PC-3 (cell line): ENCODE results near the gene SEMA3B. TPM values are rescaled to one million over a fixed set of nuclear protein-coding genes. Genes with fewer than 3 reads are reported as not detected.

Source experiments
- ATAC-seq: fragments of 200-7000 bp; cut with Tn5 transposase; 2 replicates; pipeline ENCODE4 v1.9.1; 2020; ENCODE audit warnings: mild to moderate bottlenecking, moderate library complexity
- BruUV-seq: library from RNA; stranded (reverse); fragments of 400-500 nt; replicated peaks from 2 replicates; lab custom pipeline; 2021; lab: Mats Ljungman, UMichigan
- CTCF ChIA-PET: fragments of 300-600 bp; sonication (Branson Sonifier 250); formaldehyde crosslinking; loops from one replicate; lab custom pipeline; 2022; ENCODE audit warnings: antibody characterized with exemption; lab: Charles Lee
- POLR2A ChIA-PET: fragments of 300-600 bp; sonication (Branson Sonifier 250); formaldehyde crosslinking; loops from one replicate; lab custom pipeline; 2022; ENCODE audit warnings: antibody characterized with exemption; ENCODE audit not compliant: unreplicated experiment; lab: Charles Lee
- DNase-seq: peaks from one replicate; pipeline ENCODE4 v3.0.0-alpha.2; 2015
- H2AFZ ChIP-seq: fragments of 300-600 bp; sonication (generic); 2 replicates; pipeline ENCODE4 v1.6.0; 2016; ENCODE audit warnings: antibody characterized with exemption, low read length
- H3F3A ChIP-seq: fragments of 300-600 bp; sonication (generic); one replicate; pipeline ENCODE4 v1.6.0; 2017; ENCODE audit warnings: antibody characterized with exemption, low read length, control low read depth, mild to moderate bottlenecking; ENCODE audit not compliant: unreplicated experiment
- H3K27ac ChIP-seq: fragments of 300-600 bp; sonication (generic); 2 replicates; pipeline ENCODE4 v1.5.1; 2016; ENCODE audit warnings: mild to moderate bottlenecking, low read length
- H3K27me3 ChIP-seq: fragments of 300-600 bp; sonication (generic); 2 replicates; pipeline ENCODE4 v1.6.1; 2016; ENCODE audit warnings: low read length, mixed read lengths
- H3K36me3 ChIP-seq: fragments of 300-600 bp; sonication (generic); 2 replicates; pipeline ENCODE4 v1.6.1; 2016; ENCODE audit warnings: low read depth, mixed run types, low read length, mixed read lengths
- H3K4me1 ChIP-seq: fragments of 300-600 bp; sonication (generic); 2 replicates; pipeline ENCODE4 v1.5.1; 2016; ENCODE audit warnings: low read length; ENCODE audit not compliant: insufficient read depth
- H3K4me2 ChIP-seq: fragments of 300-600 bp; sonication (generic); 2 replicates; pipeline ENCODE4 v1.6.0; 2016; ENCODE audit warnings: low read length
- H3K4me3 ChIP-seq: fragments of 300-600 bp; sonication (generic); 2 replicates; pipeline ENCODE4 v1.5.1; 2016; ENCODE audit warnings: mild to moderate bottlenecking, low read length, mixed read lengths
- H3K79me2 ChIP-seq: fragments of 300-600 bp; sonication (generic); 2 replicates; pipeline ENCODE4 v1.6.1; 2017; ENCODE audit warnings: low read length, mixed read lengths
- H3K9ac ChIP-seq: fragments of 300-600 bp; sonication (generic); 2 replicates; pipeline ENCODE4 v1.6.0; 2016; ENCODE audit warnings: mild to moderate bottlenecking, low read length
- H3K9me2 ChIP-seq: fragments of 300-600 bp; sonication (generic); replicated peaks from 2 replicates; pipeline ENCODE4 v1.6.1; 2016; ENCODE audit warnings: mixed run types, low read length, mixed read lengths
- H3K9me3 ChIP-seq: fragments of 300-600 bp; sonication (generic); 2 replicates; pipeline ENCODE4 v1.6.1; 2016; ENCODE audit warnings: low read length, mixed read lengths
- H4K20me1 ChIP-seq: fragments of 300-600 bp; sonication (generic); 2 replicates; pipeline ENCODE4 v1.6.1; 2016; ENCODE audit warnings: low read length, mixed read lengths
- CTCF ChIP-seq: fragments of 300-600 bp; sonication (generic); conservative IDR thresholded peaks from 2 replicates; pipeline ENCODE4 v1.5.1; 2017; ENCODE audit warnings: antibody characterized with exemption, low read depth, mild to moderate bottlenecking, low read length
- EZH2 ChIP-seq: fragments of 300-600 bp; sonication (generic); IDR thresholded peaks from one replicate; pipeline ENCODE4 v1.6.1; 2017; ENCODE audit warnings: antibody characterized with exemption, mild to moderate bottlenecking, low read length; ENCODE audit not compliant: unreplicated experiment
- EZH2phosphoT487 ChIP-seq: fragments of 300-600 bp; sonication (generic); IDR thresholded peaks from 2 replicates; pipeline ENCODE4 v1.6.1; 2018; ENCODE audit warnings: mild to moderate bottlenecking, antibody characterized with exemption, low read length, borderline replicate concordance
- intact Hi-C: fragments of 100-400 bp; cut with micrococcal nuclease; formaldehyde crosslinking; loops from 2 replicates; pipeline ENCODE4 v1.9.0; 2023
- total RNA-seq: library from RNA; depleted of rRNA; stranded (reverse); fragments of >200 nt; gene quantifications from 2 replicates; pipeline ENCODE4 v1.2.3, GENCODE V29; 2014

SEMA3B gene
- total RNA-seq, 1 experiment from 2014 or later = 40.1 TPM

GRCh38 chr3:50241713-50242380, 27.1 kb upstream of the SEMA3B start:
- peaks cover 37% of the 10 kb centered on the region for H4K20me1 ChIP-seq
- no peaks in the 10 kb centered on the region for H3K9me2 ChIP-seq
- no peak overlapping the region for H3K4me2 ChIP-seq
- intact Hi-C loops = no loop called here
- POLR2A ChIA-PET = no interaction called here
- peaks cover 92% of the 10 kb centered on the region for H3K79me2 ChIP-seq
- no peak overlapping the region for H3K9ac ChIP-seq
- no peak for TF ChIP-seq CTCF
- no peak for TF ChIP-seq EZH2
- TF ChIP-seq EZH2phosphoT487 = no peak
- H3K4me1 ChIP-seq = peaks cover 31% of the 10 kb centered on the region
- H3F3A ChIP-seq = peaks cover 6% of the 10 kb centered on the region
- CTCF ChIA-PET = no interaction called here
- no peak for ATAC-seq
- H3K9me3 ChIP-seq = no peaks in the 10 kb centered on the region
- DNase-seq = no peak
- H3K27ac ChIP-seq = no peak overlapping the region
- H3K4me3 ChIP-seq = no peak overlapping the region
- BruUV-seq = no TSS peak
- no peaks in the 10 kb centered on the region for H3K27me3 ChIP-seq
- peaks cover 10% of the 10 kb centered on the region; the same call in 1 of the 2 replicates for H3K36me3 ChIP-seq
- no peak overlapping the region for H2AFZ ChIP-seq

- no peaks in the 10 kb centered on the region for H3K27me3 ChIP-seq
- ChIA-PET POLR2A (no interaction called here), CTCF (no interaction called here)
- no peak overlapping the region for H2AFZ ChIP-seq
- H3K4me3 ChIP-seq = no peak overlapping the region
- ATAC-seq = no peak
- H3F3A ChIP-seq = peaks cover 10% of the 10 kb centered on the region
- peaks cover 92% of the 10 kb centered on the region for H3K79me2 ChIP-seq
- H3K9me2 ChIP-seq = no peaks in the 10 kb centered on the region
- peaks cover 34% of the 10 kb centered on the region for H4K20me1 ChIP-seq
- peaks cover 36% of the 10 kb centered on the region for H3K4me1 ChIP-seq
- no peaks in the 10 kb centered on the region for H3K9me3 ChIP-seq
- TF ChIP-seq EZH2phosphoT487 = no peak
- no peak for TF ChIP-seq EZH2
- TF ChIP-seq CTCF = no peak
- no peak overlapping the region for H3K27ac ChIP-seq
- no peak overlapping the region for H3K9ac ChIP-seq
- no peak overlapping the region for H3K4me2 ChIP-seq
- no TSS peak for BruUV-seq
- no peak for DNase-seq
- peaks cover 10% of the 10 kb centered on the region; the same call in 1 of the 2 replicates for H3K36me3 ChIP-seq
- intact Hi-C loops = no loop called here
Observed at GRCh38 chr3:50242381-50242770, 26.6 kb upstream of the SEMA3B start.

- no peaks in the 10 kb centered on the region for H3K27me3 ChIP-seq
- no peak overlapping the region for H3K4me2 ChIP-seq
- ChIA-PET CTCF (no interaction called here), POLR2A (no interaction called here)
- peaks cover 10% of the 10 kb centered on the region; the same call in 1 of the 2 replicates for H3K36me3 ChIP-seq
- H3K4me1 ChIP-seq = peaks cover 42% of the 10 kb centered on the region
- peaks cover 10% of the 10 kb centered on the region for H3F3A ChIP-seq
- no peak overlapping the region for H3K27ac ChIP-seq
- peaks cover 34% of the 10 kb centered on the region for H4K20me1 ChIP-seq
- H3K9me2 ChIP-seq = no peaks in the 10 kb centered on the region
- peaks cover 92% of the 10 kb centered on the region for H3K79me2 ChIP-seq
- intact Hi-C loops = no loop called here
- H3K9ac ChIP-seq = no peak overlapping the region
- TF ChIP-seq EZH2phosphoT487 (no peak), EZH2 (no peak), CTCF (no peak)
- no peak overlapping the region for H2AFZ ChIP-seq
- DNase-seq (no peak), ATAC-seq (no peak)
- H3K4me3 ChIP-seq = no peak overlapping the region
- no TSS peak for BruUV-seq
- no peaks in the 10 kb centered on the region for H3K9me3 ChIP-seq
Observed at GRCh38 chr3:50242851-50243542, 25.9 kb upstream of the SEMA3B start.
